NCI-H128 (cell line): ENCODE data around the gene COPS4.
"Not testable (repeated sequence)": the region's sequence is repeated elsewhere in the genome, so short reads cannot be mapped to it uniquely, and the experiment has no call there.

Experiments used
- DNase-seq: peaks from one replicate; lab custom pipeline; 2025; ENCODE audit not compliant: unreplicated experiment; lab: John Stamatoyannopoulos, UW

Gene COPS4

GRCh38 chr4:83083925-83084475 lies 49.0 kb downstream of the COPS4 start:
- no peak for DNase-seq

GRCh38 chr4:83084956-83085355 lies 50.0 kb downstream of the COPS4 start:
- not testable (repeated sequence) for DNase-seq

GRCh38 chr4:83089410-83090157 lies 54.6 kb downstream of the COPS4 start:
- DNase-seq: no peak

GRCh38 chr4:83093060-83093640 lies 58.2 kb downstream of the COPS4 start:
- no peak for DNase-seq

GRCh38 chr4:83096397-83096796 lies 61.4 kb downstream of the COPS4 start:
- no peak for DNase-seq

GRCh38 chr4:83104991-83105390 lies 70.0 kb downstream of the COPS4 start:
- DNase-seq: no peak

- no peak for DNase-seq
Measured at GRCh38 chr4:83107631-83108030, 72.6 kb downstream of the COPS4 start.

- DNase-seq: no peak
Measured at GRCh38 chr4:83108101-83108861, 73.3 kb downstream of the COPS4 start.

GRCh38 chr4:83109480-83110222 lies 74.7 kb downstream of the COPS4 start:
- DNase-seq: peak; percentile 20

GRCh38 chr4:83110223-83110945 lies 75.4 kb downstream of the COPS4 start:
- peak; percentile 65 for DNase-seq

- no peak for DNase-seq
Measured at GRCh38 chr4:83110970-83111750, 76.2 kb downstream of the COPS4 start.

- DNase-seq: not testable (repeated sequence)
Measured at GRCh38 chr4:83111751-83112141, 76.8 kb downstream of the COPS4 start.

- DNase-seq: no peak
Measured at GRCh38 chr4:83112231-83112630, 77.2 kb downstream of the COPS4 start.

- DNase-seq: no peak
Measured at GRCh38 chr4:83112678-83113428, 77.9 kb downstream of the COPS4 start.

GRCh38 chr4:83113429-83113786 lies 78.4 kb downstream of the COPS4 start:
- DNase-seq: no peak

- no peak for DNase-seq
Measured at GRCh38 chr4:83114576-83114975, 79.6 kb downstream of the COPS4 start, which contains the start of gene PLAC8. Gene PLAC8 (minus strand): TSS chr4:83114729. CDS start chr4:83107921, 6,808 bp downstream.

GRCh38 chr4:83115000-83115399 lies 80.0 kb downstream of the COPS4 start:
- DNase-seq: no peak

GRCh38 chr4:83115656-83116285 lies 80.8 kb downstream of the COPS4 start:
- DNase-seq: no peak
